ENCODE measurements around the gene ECT2L. TPM values are rescaled to one million over a fixed set of nuclear protein-coding genes. Genes with fewer than 3 reads are reported as not detected.
A peak's percentile ranks its signal among the peaks of the same experiment; 100 is the strongest.

The ECT2L gene
- total and polyA plus RNA-seq, 2 of the 13 experiments (the other 11 are each of a cell fraction or from before 2014, with no cell fraction given): 0.12 TPM; not detected in 1

DNA sequence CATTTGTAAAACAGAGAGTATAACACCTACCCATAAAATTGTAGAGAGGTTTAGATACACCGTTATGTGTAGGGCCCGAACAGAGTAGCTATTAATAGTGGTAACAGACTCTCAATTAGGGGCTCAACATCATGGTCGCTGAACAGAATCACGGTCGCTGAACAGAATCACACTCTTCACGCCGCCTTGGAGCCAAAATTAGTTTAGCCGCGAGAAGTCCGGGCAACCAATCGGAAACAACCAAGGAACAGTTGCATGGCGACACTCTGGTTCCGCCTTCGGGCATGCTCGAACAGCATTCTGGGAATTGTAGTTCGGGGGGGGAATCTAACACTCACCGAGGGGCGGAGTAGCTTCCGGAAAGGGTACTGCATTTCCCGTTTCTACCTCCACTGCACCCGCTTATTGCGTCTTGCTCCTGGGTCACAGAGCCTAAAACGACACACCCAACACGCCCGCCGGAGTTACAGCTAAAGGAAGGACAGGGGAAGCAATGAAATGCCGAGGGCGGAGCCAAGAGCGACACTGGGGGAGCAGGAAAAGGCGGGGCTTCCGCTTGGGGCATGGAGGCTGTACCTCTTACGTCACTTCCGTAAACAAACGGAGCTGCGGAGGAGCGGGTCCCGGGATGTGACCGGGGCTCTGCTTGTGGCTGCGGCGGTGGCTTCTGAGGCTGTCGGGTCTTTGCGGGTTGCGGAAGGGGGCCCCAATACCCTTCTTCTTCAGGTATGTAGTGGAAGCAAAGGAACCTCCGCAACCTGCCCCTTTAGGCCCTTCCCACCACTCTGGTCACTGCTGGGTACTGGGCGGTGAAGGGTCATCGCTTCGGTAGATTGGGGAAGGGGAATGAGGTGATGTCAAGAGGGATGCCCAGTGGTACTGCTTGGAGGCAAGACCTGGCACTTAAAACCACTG lies 22.5 kb upstream of the ECT2L start, which contains the start of gene CCDC28A (continued):
- TF ChIP-seq, protein P1, sequence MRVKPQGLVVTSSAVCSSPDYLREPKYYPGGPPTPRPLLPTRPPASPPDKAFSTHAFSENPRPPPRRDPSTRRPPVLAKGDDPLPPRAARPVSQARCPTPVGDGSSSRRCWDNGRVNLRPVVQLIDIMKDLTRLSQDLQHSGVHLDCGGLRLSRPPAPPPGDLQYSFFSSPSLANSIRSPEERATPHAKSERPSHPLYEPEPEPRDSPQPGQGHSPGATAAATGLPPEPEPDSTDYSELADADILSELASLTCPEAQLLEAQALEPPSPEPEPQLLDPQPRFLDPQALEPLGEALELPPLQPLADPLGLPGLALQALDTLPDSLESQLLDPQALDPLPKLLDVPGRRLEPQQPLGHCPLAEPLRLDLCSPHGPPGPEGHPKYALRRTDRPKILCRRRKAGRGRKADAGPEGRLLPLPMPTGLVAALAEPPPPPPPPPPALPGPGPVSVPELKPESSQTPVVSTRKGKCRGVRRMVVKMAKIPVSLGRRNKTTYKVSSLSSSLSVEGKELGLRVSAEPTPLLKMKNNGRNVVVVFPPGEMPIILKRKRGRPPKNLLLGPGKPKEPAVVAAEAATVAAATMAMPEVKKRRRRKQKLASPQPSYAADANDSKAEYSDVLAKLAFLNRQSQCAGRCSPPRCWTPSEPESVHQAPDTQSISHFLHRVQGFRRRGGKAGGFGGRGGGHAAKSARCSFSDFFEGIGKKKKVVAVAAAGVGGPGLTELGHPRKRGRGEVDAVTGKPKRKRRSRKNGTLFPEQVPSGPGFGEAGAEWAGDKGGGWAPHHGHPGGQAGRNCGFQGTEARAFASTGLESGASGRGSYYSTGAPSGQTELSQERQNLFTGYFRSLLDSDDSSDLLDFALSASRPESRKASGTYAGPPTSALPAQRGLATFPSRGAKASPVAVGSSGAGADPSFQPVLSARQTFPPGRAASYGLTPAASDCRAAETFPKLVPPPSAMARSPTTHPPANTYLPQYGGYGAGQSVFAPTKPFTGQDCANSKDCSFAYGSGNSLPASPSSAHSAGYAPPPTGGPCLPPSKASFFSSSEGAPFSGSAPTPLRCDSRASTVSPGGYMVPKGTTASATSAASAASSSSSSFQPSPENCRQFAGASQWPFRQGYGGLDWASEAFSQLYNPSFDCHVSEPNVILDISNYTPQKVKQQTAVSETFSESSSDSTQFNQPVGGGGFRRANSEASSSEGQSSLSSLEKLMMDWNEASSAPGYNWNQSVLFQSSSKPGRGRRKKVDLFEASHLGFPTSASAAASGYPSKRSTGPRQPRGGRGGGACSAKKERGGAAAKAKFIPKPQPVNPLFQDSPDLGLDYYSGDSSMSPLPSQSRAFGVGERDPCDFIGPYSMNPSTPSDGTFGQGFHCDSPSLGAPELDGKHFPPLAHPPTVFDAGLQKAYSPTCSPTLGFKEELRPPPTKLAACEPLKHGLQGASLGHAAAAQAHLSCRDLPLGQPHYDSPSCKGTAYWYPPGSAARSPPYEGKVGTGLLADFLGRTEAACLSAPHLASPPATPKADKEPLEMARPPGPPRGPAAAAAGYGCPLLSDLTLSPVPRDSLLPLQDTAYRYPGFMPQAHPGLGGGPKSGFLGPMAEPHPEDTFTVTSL (CRISPR knock-in tag; IDR thresholded peaks at IDR 0.05; ENCODE audit: borderline replicate concordance): no peak
- TF ChIP-seq, protein P2, sequence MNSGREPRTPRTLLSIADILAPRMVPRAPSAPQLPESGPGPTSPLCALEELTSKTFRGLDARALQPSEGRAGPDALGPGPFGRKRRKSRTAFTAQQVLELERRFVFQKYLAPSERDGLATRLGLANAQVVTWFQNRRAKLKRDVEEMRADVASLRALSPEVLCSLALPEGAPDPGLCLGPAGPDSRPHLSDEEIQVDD (CRISPR knock-in tag; IDR thresholded peaks at IDR 0.05; ENCODE audit: borderline replicate concordance): no peak
- TF ChIP-seq SRSF9 (IDR thresholded peaks at IDR 0.05; ENCODE audit: borderline replicate concordance, insufficient read depth, low read depth, low read length, poor library complexity, severe bottlenecking): no peak
- no peak for TF ChIP-seq HMGA1 (CRISPR knock-in tag; conservative IDR thresholded peaks at IDR 0.05)
- no peak for TF ChIP-seq ZNF549 (CRISPR knock-in tag; IDR thresholded peaks at IDR 0.05)
- no peak for TF ChIP-seq NPAS2 (CRISPR knock-in tag; IDR thresholded peaks at IDR 0.05; ENCODE audit: borderline replicate concordance)
- TF ChIP-seq YY1 (IDR thresholded peaks at IDR 0.05; ENCODE audit: insufficient read depth, insufficient replicate concordance, low read depth, low read length): peak; percentile 75
- no peak for TF ChIP-seq ZNF30 (CRISPR knock-in tag; IDR thresholded peaks at IDR 0.05)
- no peak for TF ChIP-seq MYNN (CRISPR knock-in tag; IDR thresholded peaks at IDR 0.05; ENCODE audit: low read depth)
- TF ChIP-seq RBFOX2 (IDR thresholded peaks at IDR 0.05; ENCODE audit: low read depth, low read length): peak; percentile 70
- TF ChIP-seq ZUFSP (CRISPR knock-in tag; IDR thresholded peaks at IDR 0.05; ENCODE audit: borderline replicate concordance): no peak
- peak; percentile 58 for TF ChIP-seq FOXA3 (CRISPR knock-in tag; IDR thresholded peaks at IDR 0.05)
- no peak for TF ChIP-seq ZBTB7B (CRISPR knock-in tag; IDR thresholded peaks at IDR 0.05)
- no peak for TF ChIP-seq ATAD3A (CRISPR knock-in tag; IDR thresholded peaks at IDR 0.05)
- peak; percentile 87 for TF ChIP-seq FOXC1 (CRISPR knock-in tag; IDR thresholded peaks at IDR 0.05; ENCODE audit: borderline replicate concordance)
- TF ChIP-seq CEBPZ (IDR thresholded peaks at IDR 0.05; ENCODE audit: low read length): no peak
- TF ChIP-seq HIVEP1 (CRISPR knock-in tag; IDR thresholded peaks at IDR 0.05): peak; percentile 36; the same call in 1 of the 2 replicates
